DOHH2 (cell line): ENCODE data around the gene PEDS1.

Experiments
- H3F3A ChIP-seq: fragments of 200-600 bp; sonication (generic), shearing (Covaris generic); 2 replicates; pipeline ENCODE4 v1.6.0; 2016; ENCODE audit warnings: antibody characterized with exemption, mild to moderate bottlenecking; ENCODE audit not compliant: control insufficient read depth, insufficient read depth
- H3K27ac ChIP-seq: fragments of 200-600 bp; sonication (generic); 2 replicates; pipeline ENCODE4 v1.5.1; 2014; ENCODE audit warnings: low read depth, mild to moderate bottlenecking, low read length, moderate library complexity
- H3K27me3 ChIP-seq: fragments of 200-600 bp; sonication (generic); 2 replicates; pipeline ENCODE4 v1.6.1; 2014; ENCODE audit warnings: mild to moderate bottlenecking, low read length, mixed read lengths; ENCODE audit not compliant: control insufficient read depth
- H3K36me3 ChIP-seq: fragments of 200-600 bp; sonication (generic); 2 replicates; pipeline ENCODE4 v1.6.1; 2014; ENCODE audit warnings: mild to moderate bottlenecking, low read length, moderate library complexity, mixed read lengths; ENCODE audit not compliant: control insufficient read depth
- H3K4me1 ChIP-seq: fragments of 200-600 bp; sonication (generic); 2 replicates; pipeline ENCODE4 v1.6.1; 2014; ENCODE audit warnings: mild to moderate bottlenecking, low read length, mixed read lengths; ENCODE audit not compliant: control insufficient read depth
- H3K4me2 ChIP-seq: fragments of 200-600 bp; sonication (generic); 2 replicates; pipeline ENCODE4 v1.6.0; 2014; ENCODE audit warnings: mild to moderate bottlenecking, low read length, moderate library complexity
- H3K4me3 ChIP-seq: fragments of 200-600 bp; sonication (generic); 2 replicates; pipeline ENCODE4 v1.5.1; 2014; ENCODE audit warnings: mild to moderate bottlenecking, low read length, mixed read lengths
- H3K79me2 ChIP-seq: fragments of 200-600 bp; sonication (generic); 2 replicates; pipeline ENCODE4 v1.6.1; 2014; ENCODE audit warnings: mild to moderate bottlenecking, low read length, mixed read lengths; ENCODE audit not compliant: control insufficient read depth
- H3K9me2 ChIP-seq: fragments of 200-600 bp; sonication (generic); replicated peaks from 2 replicates; pipeline ENCODE4 v1.6.1; 2014; ENCODE audit warnings: mild to moderate bottlenecking, low read length, mixed read lengths; ENCODE audit not compliant: control insufficient read depth
- H3K9me3 ChIP-seq: fragments of 200-600 bp; sonication (generic); 2 replicates; pipeline ENCODE4 v1.6.1; 2014; ENCODE audit warnings: antibody characterized with exemption, low read length, mixed read lengths; ENCODE audit not compliant: control insufficient read depth, insufficient read depth
- H4K20me1 ChIP-seq: fragments of 200-600 bp; sonication (generic); 2 replicates; pipeline ENCODE4 v1.6.0; 2014; ENCODE audit warnings: low read depth, mild to moderate bottlenecking, antibody characterized with exemption, low read length, moderate library complexity; ENCODE audit not compliant: control insufficient read depth, insufficient read depth
- CTCF ChIP-seq: fragments of 200-600 bp; sonication (generic); IDR thresholded peaks from one replicate; pipeline ENCODE4 v1.5.1; 2014; ENCODE audit warnings: antibody characterized with exemption, mild to moderate bottlenecking, low read depth, low read length; ENCODE audit not compliant: poor library complexity, severe bottlenecking
- EZH2phosphoT487 ChIP-seq: fragments of 200-600 bp; sonication (generic); IDR thresholded peaks from 2 replicates; pipeline ENCODE4 v1.6.1; 2017; ENCODE audit warnings: borderline replicate concordance, mild to moderate bottlenecking, antibody characterized with exemption, low read length, moderate library complexity, mixed read lengths

Gene PEDS1

GRCh38 chr20:50193836-50194421 is 40.4 kb upstream of the PEDS1 start:
- H3K4me1 ChIP-seq: peaks cover 39% of the 10 kb centered on the region
- H4K20me1 ChIP-seq: peaks cover 3% of the 10 kb centered on the region; the same call in 1 of the 2 replicates
- H3K4me3 ChIP-seq: peak overlapping the region; percentile 96; the same call in 1 of the 2 replicates
- H3K9me2 ChIP-seq: no peaks in the 10 kb centered on the region
- H3K27ac ChIP-seq: no peak overlapping the region
- no peaks in the 10 kb centered on the region for H3F3A ChIP-seq
- H3K36me3 ChIP-seq: peaks cover 15% of the 10 kb centered on the region
- TF ChIP-seq EZH2phosphoT487: no peak
- no peak for TF ChIP-seq CTCF
- H3K27me3 ChIP-seq: no peaks in the 10 kb centered on the region
- H3K9me3 ChIP-seq: no peaks in the 10 kb centered on the region
- H3K79me2 ChIP-seq: peaks cover 27% of the 10 kb centered on the region
- H3K4me2 ChIP-seq: peak overlapping the region; percentile 85

- peaks cover 27% of the 10 kb centered on the region for H3K79me2 ChIP-seq
- no peak for TF ChIP-seq EZH2phosphoT487
- TF ChIP-seq CTCF: no peak
- peaks cover 15% of the 10 kb centered on the region for H3K36me3 ChIP-seq
- H3K4me1 ChIP-seq: peaks cover 34% of the 10 kb centered on the region
- peaks cover 3% of the 10 kb centered on the region; the same call in 1 of the 2 replicates for H4K20me1 ChIP-seq
- H3K4me2 ChIP-seq: peak overlapping the region; percentile 85
- no peaks in the 10 kb centered on the region for H3K9me3 ChIP-seq
- H3K27ac ChIP-seq: no peak overlapping the region
- H3F3A ChIP-seq: no peaks in the 10 kb centered on the region
- H3K27me3 ChIP-seq: no peaks in the 10 kb centered on the region
- peak overlapping the region; percentile 96 for H3K4me3 ChIP-seq
- H3K9me2 ChIP-seq: no peaks in the 10 kb centered on the region
Observed at GRCh38 chr20:50193199-50193835, 39.8 kb upstream of the PEDS1 start.

- Histone ChIP-seq H3K9me3 (no peaks in the 10 kb centered on the region), H3K4me1 (peaks cover 27% of the 10 kb centered on the region), H3K27ac (peak overlapping the region; percentile 81), H3K4me2 (peak overlapping the region; percentile 85), H4K20me1 (peaks cover 3% of the 10 kb centered on the region; the same call in 1 of the 2 replicates), H3K36me3 (peaks cover 15% of the 10 kb centered on the region), H3K9me2 (no peaks in the 10 kb centered on the region), H3K79me2 (peaks cover 27% of the 10 kb centered on the region), H3K27me3 (no peaks in the 10 kb centered on the region), H3K4me3 (peak overlapping the region; percentile 96), H3F3A (no peaks in the 10 kb centered on the region)
- TF ChIP-seq CTCF (no peak), EZH2phosphoT487 (no peak)
Observed at GRCh38 chr20:50192364-50193198, 39.1 kb upstream of the PEDS1 start.
